Measurements from ENCODE around the gene ZNF100. TPM values are rescaled to one million over a fixed set of nuclear protein-coding genes. Genes with fewer than 3 reads are reported as not detected.

ZNF100 gene
- total and polyA plus RNA-seq, 9 of the 15 experiments (the other 6 are each of a cell fraction or from before 2014, with no cell fraction given) = 4.5 to 27.2 (median 19.6) TPM

DNA sequence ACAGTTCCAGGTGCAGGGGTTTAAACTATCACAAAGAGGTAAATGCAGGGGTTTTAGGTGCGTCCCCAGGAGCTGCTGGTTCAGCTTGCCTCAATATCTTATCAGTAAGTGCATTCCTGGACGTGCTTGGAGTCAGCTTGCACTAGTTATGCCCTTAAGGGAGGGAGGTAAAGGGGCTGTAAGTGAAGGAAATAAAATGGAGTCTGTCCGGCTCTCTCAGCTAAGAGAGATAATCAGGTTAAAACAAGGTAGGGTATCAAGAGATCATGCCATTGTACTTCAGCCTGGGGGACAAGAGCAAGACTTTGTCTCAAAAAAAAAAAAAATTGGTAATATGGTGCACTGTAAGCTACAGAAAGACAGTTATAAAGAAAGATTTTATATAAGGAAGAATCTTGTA lies 69.7 kb downstream of the ZNF100 start (continued):
- TF ChIP-seq, protein P1, sequence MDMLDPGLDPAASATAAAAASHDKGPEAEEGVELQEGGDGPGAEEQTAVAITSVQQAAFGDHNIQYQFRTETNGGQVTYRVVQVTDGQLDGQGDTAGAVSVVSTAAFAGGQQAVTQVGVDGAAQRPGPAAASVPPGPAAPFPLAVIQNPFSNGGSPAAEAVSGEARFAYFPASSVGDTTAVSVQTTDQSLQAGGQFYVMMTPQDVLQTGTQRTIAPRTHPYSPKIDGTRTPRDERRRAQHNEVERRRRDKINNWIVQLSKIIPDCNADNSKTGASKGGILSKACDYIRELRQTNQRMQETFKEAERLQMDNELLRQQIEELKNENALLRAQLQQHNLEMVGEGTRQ (CRISPR knock-in tag; IDR thresholded peaks at IDR 0.05) = no peak
- TF ChIP-seq FIP1L1 (IDR thresholded peaks at IDR 0.05; ENCODE audit: low read depth, low read length, poor library complexity, severe bottlenecking) (no peak), POLR3A (IDR thresholded peaks at IDR 0.05; ENCODE audit: borderline replicate concordance, extremely low read depth, insufficient read depth, insufficient read length) (no peak), TCF7 (IDR thresholded peaks at IDR 0.05; ENCODE audit: borderline replicate concordance) (no peak), ZNF24 (IDR thresholded peaks at IDR 0.05) (no peak), ZNF134 (CRISPR knock-in tag; conservative IDR thresholded peaks at IDR 0.05) (no peak), GATAD2B (IDR thresholded peaks at IDR 0.05; ENCODE audit: borderline replicate concordance) (no peak), EP400 (IDR thresholded peaks at IDR 0.05) (no peak), MNT (conservative IDR thresholded peaks at IDR 0.05) (no peak), ZNF282 (CRISPR knock-in tag; IDR thresholded peaks at IDR 0.05) (no peak), ZNF444 (CRISPR knock-in tag; IDR thresholded peaks at IDR 0.05) (no peak), HEY1 (CRISPR knock-in tag; IDR thresholded peaks at IDR 0.05; ENCODE audit: borderline replicate concordance) (no peak), ZSCAN32 (CRISPR knock-in tag; IDR thresholded peaks at IDR 0.05) (no peak), ZNF175 (CRISPR knock-in tag; IDR thresholded peaks at IDR 0.05; ENCODE audit: low read depth) (0 out of 2 replicates have a peak, but pooled peaks have one; percentile 41), ZNF79 (CRISPR knock-in tag; IDR thresholded peaks at IDR 0.05; ENCODE audit: low read depth) (no peak), NRF1 (conservative IDR thresholded peaks at IDR 0.05 in 1 of 2, IDR thresholded peaks at IDR 0.05 in 1 of 2) (no peak), NFATC3 (IDR thresholded peaks at IDR 0.05) (no peak), SRSF1 (IDR thresholded peaks at IDR 0.05; ENCODE audit: low read depth, low read length) (no peak), ZNF699 (CRISPR knock-in tag; IDR thresholded peaks at IDR 0.05; ENCODE audit: insufficient replicate concordance) (no peak), RB1 (IDR thresholded peaks at IDR 0.05; ENCODE audit: low read depth) (no peak), PYGO2 (tag; IDR thresholded peaks at IDR 0.05) (no peak), CAMTA2 (CRISPR knock-in tag; conservative IDR thresholded peaks at IDR 0.05) (no peak), MEF2D (tag; conservative IDR thresholded peaks at IDR 0.05; ENCODE audit: low read depth) (peak; percentile 65; the same call in 1 of the 2 replicates), NCOA1 (IDR thresholded peaks at IDR 0.05; ENCODE audit: low read depth) (no peak), ZBTB7A (IDR thresholded peaks at IDR 0.05; ENCODE audit: borderline replicate concordance, control insufficient read depth, low read depth, low read length) (no peak)
- TF ChIP-seq, protein P2, sequence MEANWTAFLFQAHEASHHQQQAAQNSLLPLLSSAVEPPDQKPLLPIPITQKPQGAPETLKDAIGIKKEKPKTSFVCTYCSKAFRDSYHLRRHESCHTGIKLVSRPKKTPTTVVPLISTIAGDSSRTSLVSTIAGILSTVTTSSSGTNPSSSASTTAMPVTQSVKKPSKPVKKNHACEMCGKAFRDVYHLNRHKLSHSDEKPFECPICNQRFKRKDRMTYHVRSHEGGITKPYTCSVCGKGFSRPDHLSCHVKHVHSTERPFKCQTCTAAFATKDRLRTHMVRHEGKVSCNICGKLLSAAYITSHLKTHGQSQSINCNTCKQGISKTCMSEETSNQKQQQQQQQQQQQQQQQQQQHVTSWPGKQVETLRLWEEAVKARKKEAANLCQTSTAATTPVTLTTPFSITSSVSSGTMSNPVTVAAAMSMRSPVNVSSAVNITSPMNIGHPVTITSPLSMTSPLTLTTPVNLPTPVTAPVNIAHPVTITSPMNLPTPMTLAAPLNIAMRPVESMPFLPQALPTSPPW (CRISPR knock-in tag; IDR thresholded peaks at IDR 0.05) = no peak

All from K562 (cell line).